OCI-LY3 (cell line): Measurements from ENCODE around the gene SLC25A39.

Experiments used
- H2AFZ ChIP-seq: fragments of 200-600, 300-600 bp; shearing (Covaris generic); 2 replicates; pipeline ENCODE4 v1.6.0; 2014; ENCODE audit warnings: antibody characterized with exemption, low read depth, low read length
- H3K27ac ChIP-seq: fragments of 200-600, 300-600 bp; sonication (generic); 2 replicates; pipeline ENCODE4 v1.5.1; 2014; ENCODE audit warnings: mild to moderate bottlenecking, low read length, moderate library complexity, mixed read lengths
- H3K27me3 ChIP-seq: fragments of 200-600, 300-600 bp; sonication (generic); 2 replicates; pipeline ENCODE4 v1.6.1; 2014; ENCODE audit warnings: low read depth, low read length, mixed read lengths
- H3K36me3 ChIP-seq: fragments of 200-600, 300-600 bp; sonication (generic); replicated peaks from 2 replicates; pipeline ENCODE3; 2014; ENCODE audit warnings: low read depth, low read length, mixed read lengths
- H3K4me1 ChIP-seq: fragments of 300-600, 200-600 bp; sonication (generic); 2 replicates; pipeline ENCODE4 v1.6.1; 2014; ENCODE audit warnings: low read length, mixed read lengths
- H3K4me2 ChIP-seq: fragments of 200-600, 300-600 bp; sonication (generic); 2 replicates; pipeline ENCODE4 v1.6.1; 2014; ENCODE audit warnings: low read length, mixed read lengths
- H3K4me3 ChIP-seq: fragments of 300-600, 200-600 bp; sonication (generic); 2 replicates; pipeline ENCODE4 v1.5.1; 2014; ENCODE audit warnings: antibody characterized with exemption, mild to moderate bottlenecking, low read length, moderate library complexity
- H3K79me2 ChIP-seq: fragments of 300-600, 200-600 bp; shearing (Covaris generic); 2 replicates; pipeline ENCODE4 v1.6.1; 2014; ENCODE audit warnings: mild to moderate bottlenecking, low read length, mixed read lengths
- H3K9ac ChIP-seq: fragments of 300-600, 200-600 bp; shearing (Covaris generic); 2 replicates; pipeline ENCODE4 v1.6.0; 2014; ENCODE audit warnings: mild to moderate bottlenecking, low read length, moderate library complexity
- H3K9me3 ChIP-seq: fragments of 200-600, 300-600 bp; shearing (Covaris generic); 2 replicates; pipeline ENCODE4 v1.6.1; 2014; ENCODE audit warnings: low read length, mixed read lengths; ENCODE audit not compliant: insufficient read depth
- H4K20me1 ChIP-seq: fragments of 200-600, 300-600 bp; sonication (generic); 2 replicates; pipeline ENCODE4 v1.6.1; 2016; ENCODE audit warnings: low read length, mixed read lengths; ENCODE audit not compliant: insufficient read depth
- CTCF ChIP-seq: fragments of 200-600, 300-600 bp; sonication (generic); IDR thresholded peaks from 2 replicates; pipeline ENCODE4 v1.5.1; 2014; ENCODE audit warnings: antibody characterized with exemption, low read length, low read depth
- EZH2phosphoT487 ChIP-seq: fragments of 200-600 bp; shearing (Covaris generic); IDR thresholded peaks from 2 replicates; pipeline ENCODE4 v1.6.1; 2018; ENCODE audit warnings: antibody characterized with exemption, mixed run types, low read depth

The SLC25A39 gene

GRCh38 chr17:44314031-44314430, 10.6 kb downstream of the SLC25A39 start:
- no peaks in the 10 kb centered on the region for H3K79me2 ChIP-seq
- no peaks in the 10 kb centered on the region for H3K9me3 ChIP-seq
- no peak overlapping the region for H3K4me2 ChIP-seq
- H3K27me3 ChIP-seq = no peaks in the 10 kb centered on the region
- no peaks in the 10 kb centered on the region for H4K20me1 ChIP-seq
- H3K4me1 ChIP-seq = peaks cover 7% of the 10 kb centered on the region
- H2AFZ ChIP-seq = no peak overlapping the region
- H3K27ac ChIP-seq = no peak overlapping the region
- no peak for TF ChIP-seq CTCF
- no peak for TF ChIP-seq EZH2phosphoT487
- no peak overlapping the region for H3K4me3 ChIP-seq
- no peaks in the 10 kb centered on the region for H3K36me3 ChIP-seq
- H3K9ac ChIP-seq = no peak overlapping the region

GRCh38 chr17:44312396-44313104, 12.1 kb downstream of the SLC25A39 start:
- no peaks in the 10 kb centered on the region for H4K20me1 ChIP-seq
- no peak overlapping the region for H3K9ac ChIP-seq
- no peaks in the 10 kb centered on the region for H3K27me3 ChIP-seq
- no peak overlapping the region for H3K4me3 ChIP-seq
- H3K9me3 ChIP-seq = no peaks in the 10 kb centered on the region
- no peak overlapping the region for H2AFZ ChIP-seq
- H3K4me1 ChIP-seq = peaks cover 8% of the 10 kb centered on the region
- no peak for TF ChIP-seq CTCF
- TF ChIP-seq EZH2phosphoT487 = no peak
- H3K27ac ChIP-seq = no peak overlapping the region
- H3K36me3 ChIP-seq = no peaks in the 10 kb centered on the region
- no peaks in the 10 kb centered on the region for H3K79me2 ChIP-seq
- no peak overlapping the region for H3K4me2 ChIP-seq

GRCh38 chr17:44311562-44312181, 13.0 kb downstream of the SLC25A39 start:
- no peaks in the 10 kb centered on the region for H3K79me2 ChIP-seq
- H3K27ac ChIP-seq = no peak overlapping the region
- no peak overlapping the region for H3K4me3 ChIP-seq
- no peaks in the 10 kb centered on the region for H3K9me3 ChIP-seq
- H2AFZ ChIP-seq = no peak overlapping the region
- no peaks in the 10 kb centered on the region for H4K20me1 ChIP-seq
- peaks cover 3% of the 10 kb centered on the region; the same call in 1 of the 2 replicates for H3K27me3 ChIP-seq
- H3K36me3 ChIP-seq = no peaks in the 10 kb centered on the region
- peaks cover 8% of the 10 kb centered on the region for H3K4me1 ChIP-seq
- no peak overlapping the region for H3K9ac ChIP-seq
- TF ChIP-seq CTCF (no peak), EZH2phosphoT487 (no peak)
- H3K4me2 ChIP-seq = no peak overlapping the region

- Histone ChIP-seq H3K36me3 (no peaks in the 10 kb centered on the region), H3K4me3 (no peak overlapping the region), H3K9ac (no peak overlapping the region), H3K79me2 (no peaks in the 10 kb centered on the region), H4K20me1 (no peaks in the 10 kb centered on the region), H2AFZ (no peak overlapping the region), H3K4me2 (no peak overlapping the region), H3K27me3 (peaks cover 3% of the 10 kb centered on the region; the same call in 1 of the 2 replicates), H3K27ac (no peak overlapping the region), H3K9me3 (no peaks in the 10 kb centered on the region), H3K4me1 (peaks cover 8% of the 10 kb centered on the region)
- no peak for TF ChIP-seq CTCF
- no peak for TF ChIP-seq EZH2phosphoT487
These were observed 13.8 kb downstream of the SLC25A39 start for GRCh38 chr17:44310609-44311376.
